Measurements from ENCODE around the gene LYST.
"Not testable (repeated sequence)": the region's sequence is repeated elsewhere in the genome, so short reads cannot be mapped to it uniquely, and the experiment has no call there.

LYST gene

GRCh38 chr1:235649368-235650163 lies 217.1 kb downstream of the LYST start, which contains the start of gene GNG4:
GNG4 (minus strand) TSS chr1:235649784; CDS start chr1:235583838, 65,946 bp downstream.
- DNase-seq, result no peak

DNA sequence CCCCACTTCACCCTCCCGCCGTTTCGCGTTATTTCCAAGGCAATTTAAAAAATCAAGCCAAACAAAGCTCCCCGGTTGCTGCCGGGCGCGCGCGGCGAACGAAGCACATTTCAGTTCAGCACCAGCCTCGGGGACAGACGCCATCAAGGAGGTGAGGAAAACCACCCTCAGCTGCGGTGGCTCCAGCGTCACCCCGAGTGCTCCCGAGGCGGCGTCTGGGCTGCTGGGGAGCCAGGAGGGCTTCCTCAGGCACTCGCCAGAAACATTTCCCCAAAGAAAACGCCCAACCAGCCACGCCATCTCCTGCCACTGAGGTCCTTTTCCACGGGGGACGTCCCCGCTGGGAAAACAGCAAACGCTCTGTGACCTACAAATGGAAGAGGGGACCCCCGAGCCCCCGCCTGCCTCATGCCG lies 217.7 kb downstream of the LYST start:
- no peak for DNase-seq

- no peak for DNase-seq
Observed at GRCh38 chr1:235648407-235648907, 218.2 kb downstream of the LYST start.

- DNase-seq, result not testable (repeated sequence)
Observed at GRCh38 chr1:235647537-235647936, 219.2 kb downstream of the LYST start.

GRCh38 chr1:235646463-235646862 lies 220.2 kb downstream of the LYST start:
- no peak for DNase-seq

GRCh38 chr1:235644693-235645305 lies 221.9 kb downstream of the LYST start:
- DNase-seq, result no peak

- no peak for DNase-seq
Observed at GRCh38 chr1:235643837-235644692, 222.6 kb downstream of the LYST start.

- no peak for DNase-seq
Observed at GRCh38 chr1:235642943-235643371, 223.7 kb downstream of the LYST start.

DNA sequence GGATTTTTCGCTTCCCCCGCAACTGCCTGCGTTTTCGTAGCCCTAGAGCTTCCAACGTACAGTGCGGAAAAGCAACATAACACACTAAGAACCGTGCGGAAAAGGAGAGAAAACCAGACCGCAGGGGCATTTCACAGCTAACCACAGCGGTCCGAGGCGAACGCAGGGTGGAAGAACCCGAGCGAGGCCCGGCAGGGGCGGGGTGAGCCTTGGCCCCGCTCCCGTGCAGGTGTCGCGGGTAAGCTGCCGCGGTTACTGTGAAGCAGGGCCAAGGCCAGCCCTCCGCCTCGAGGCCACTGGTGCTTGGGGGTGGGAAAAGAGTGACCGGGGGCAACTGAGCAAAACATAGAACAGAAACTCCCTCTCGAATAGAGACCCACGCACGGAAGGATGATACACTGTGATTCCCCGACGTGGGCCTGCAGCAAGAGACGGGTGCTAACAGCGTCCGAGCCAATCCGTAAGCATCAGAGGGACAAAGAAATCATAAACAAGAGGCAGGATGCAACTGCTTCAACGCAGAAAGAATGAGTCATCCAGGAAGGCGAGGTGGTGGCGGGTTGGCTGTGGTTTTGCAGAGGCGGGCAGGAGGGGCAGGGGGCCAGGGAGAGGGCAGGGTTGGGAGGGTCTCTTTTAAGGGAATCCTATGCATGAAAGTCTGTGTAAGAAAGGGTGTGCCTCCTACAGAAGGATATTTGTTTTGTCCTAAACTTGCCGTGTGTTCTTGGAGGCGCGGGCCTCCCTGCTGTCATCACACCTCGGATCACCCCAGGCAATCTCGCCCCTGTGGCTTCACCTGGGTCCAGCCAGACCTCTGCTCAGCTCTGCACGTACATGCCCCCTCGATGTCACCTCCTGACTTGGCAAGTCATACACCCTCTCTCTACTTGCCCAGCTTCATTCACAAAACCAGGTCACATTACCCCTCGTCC lies 224.4 kb downstream of the LYST start:
- DNase-seq, result no peak

DNA sequence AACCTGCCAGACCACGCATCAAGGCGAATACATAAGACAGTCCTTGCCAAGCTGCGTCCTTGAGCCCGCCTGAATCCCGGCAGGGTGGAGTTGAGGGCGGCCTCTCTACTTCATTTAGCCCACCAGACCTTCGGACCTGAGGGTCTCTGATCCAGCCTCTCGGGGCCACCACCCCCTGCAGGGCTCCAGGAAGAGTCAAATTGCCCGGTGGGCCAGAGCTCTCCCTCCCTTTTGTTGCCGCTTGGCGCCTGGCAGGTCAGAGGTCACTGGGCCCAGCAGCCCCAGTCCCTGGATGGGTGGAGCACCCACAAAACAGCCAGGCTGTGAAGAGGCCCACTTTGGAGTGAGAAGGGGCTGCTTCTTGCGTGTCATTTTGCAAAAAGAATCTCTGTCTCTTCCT lies 226.1 kb downstream of the LYST start:
- DNase-seq, result no peak

GRCh38 chr1:235639226-235640205 lies 227.2 kb downstream of the LYST start:
- no peak for DNase-seq

GRCh38 chr1:235638612-235639011 lies 228.1 kb downstream of the LYST start:
- not testable (repeated sequence) for DNase-seq

- DNase-seq, result no peak
Observed at GRCh38 chr1:235637756-235638534, 228.8 kb downstream of the LYST start.

- DNase-seq, result no peak
Observed at GRCh38 chr1:235635938-235636662, 230.6 kb downstream of the LYST start.

DNA sequence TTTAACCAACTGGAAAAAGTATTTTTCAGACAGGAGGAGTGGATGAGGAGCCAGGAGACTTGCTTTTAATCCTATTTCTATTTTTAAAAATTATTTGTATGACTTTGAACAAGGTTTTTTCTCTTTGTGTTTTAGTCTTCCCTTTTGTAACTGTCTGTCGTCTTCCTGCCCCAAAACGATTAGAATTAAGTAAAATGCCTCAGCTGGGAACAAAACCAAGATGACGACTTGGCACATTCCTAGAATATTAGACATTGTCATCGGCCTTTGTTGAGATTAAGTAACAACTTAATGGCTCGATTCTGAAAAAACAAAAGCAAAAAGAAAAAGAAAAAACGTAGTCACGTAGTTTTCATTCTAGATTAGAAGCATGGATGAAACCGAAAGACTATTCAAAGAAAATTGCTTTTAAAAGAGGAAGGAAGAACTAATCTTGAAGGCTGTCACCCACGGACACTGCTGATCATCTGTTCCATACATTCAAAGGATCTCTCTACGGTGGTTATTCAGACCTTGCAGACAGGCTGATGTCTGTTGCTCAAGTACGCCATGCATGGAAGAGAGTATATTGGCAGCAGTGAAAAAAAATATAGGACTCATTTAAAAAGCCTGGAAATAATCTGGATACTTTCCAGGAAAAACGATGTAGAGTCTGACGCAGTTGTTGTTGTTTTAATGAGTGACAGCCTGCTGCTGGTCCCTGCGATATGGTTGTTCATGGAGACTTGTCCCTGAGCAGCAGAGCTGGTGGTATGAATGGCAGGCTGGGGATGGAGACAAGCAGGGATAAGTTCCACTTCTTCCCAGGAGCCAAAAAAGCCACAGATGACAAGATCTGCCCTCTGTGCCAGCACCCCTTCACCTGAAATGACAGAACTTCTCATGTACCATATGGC lies 234.0 kb downstream of the LYST start:
- DNase-seq, result no peak

DNA sequence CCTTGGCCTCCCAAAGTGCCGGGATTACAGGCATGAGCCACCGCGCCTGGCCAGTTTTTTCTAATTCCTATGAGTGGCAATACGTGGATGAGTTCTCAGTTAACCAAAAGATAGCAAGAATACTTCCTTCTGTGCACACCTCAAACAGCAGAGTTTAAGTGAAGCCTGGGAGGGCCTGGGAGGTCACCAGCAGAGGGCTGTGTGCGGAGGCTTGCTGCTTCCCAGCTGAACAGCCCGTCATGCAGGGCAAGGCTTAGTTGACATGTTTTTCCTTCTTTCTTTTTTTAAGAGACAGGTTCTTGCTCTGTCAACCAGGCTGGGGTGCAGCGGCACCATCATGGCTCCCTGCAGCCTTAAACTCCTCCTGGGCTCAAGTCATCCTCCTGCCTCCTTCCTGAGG lies 234.9 kb downstream of the LYST start:
- no peak for DNase-seq

DNA sequence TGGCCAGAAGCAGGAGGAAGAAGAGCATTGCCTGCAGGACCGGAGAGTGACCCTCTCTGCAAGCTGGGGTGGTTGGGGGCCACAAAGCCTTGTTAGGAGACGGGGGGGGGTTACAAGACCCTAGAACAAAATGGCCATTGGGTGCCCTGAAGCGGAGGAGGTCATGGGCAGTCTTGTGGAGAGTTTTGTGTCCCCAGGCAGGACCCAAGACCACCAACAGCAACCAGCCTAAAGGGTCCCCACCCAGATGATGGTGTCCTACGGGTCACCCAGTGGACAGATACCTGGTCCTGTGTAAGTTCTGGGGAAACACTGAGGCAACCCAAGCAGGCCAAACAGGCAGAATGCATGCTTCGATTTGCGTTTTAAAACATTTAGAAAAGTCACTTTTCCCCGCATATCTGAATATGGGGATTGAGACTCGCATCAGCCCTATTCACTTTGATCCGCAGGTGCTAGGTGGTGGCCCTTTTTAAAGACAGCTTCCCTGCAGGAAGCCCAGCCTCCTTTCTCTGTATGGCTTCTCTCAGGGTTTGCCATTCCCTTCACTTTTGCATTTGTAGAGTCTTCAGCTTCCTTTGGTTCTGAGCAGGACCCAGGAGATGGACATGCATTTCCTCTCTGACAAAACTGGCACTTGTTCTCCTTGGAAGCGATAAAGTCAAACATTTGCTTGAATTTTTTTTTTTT lies 238.2 kb downstream of the LYST start:
- DNase-seq, result no peak
